SU-DHL-6 (cell line): ENCODE measurements around the gene SELENON.

Source experiments
- H2AFZ ChIP-seq: fragments of 200-600 bp; sonication (generic); 2 replicates; pipeline ENCODE4 v1.6.1; 2014; ENCODE audit warnings: low read depth, mild to moderate bottlenecking, moderate library complexity, mixed read lengths, antibody characterized with exemption, low read length; ENCODE audit not compliant: severe bottlenecking
- H3F3A ChIP-seq: fragments of 200-600 bp; shearing (Covaris generic); 2 replicates; pipeline ENCODE4 v1.6.0; 2016; ENCODE audit warnings: antibody characterized with exemption, mild to moderate bottlenecking; ENCODE audit not compliant: insufficient read depth
- H3K27ac ChIP-seq: fragments of 200-600 bp; sonication (generic); 2 replicates; pipeline ENCODE4 v1.5.1; 2016; ENCODE audit warnings: low read depth, mild to moderate bottlenecking, low read length, moderate library complexity, mixed read lengths
- H3K27me3 ChIP-seq: fragments of 200-600 bp; sonication (generic), shearing (Covaris generic); 2 replicates; pipeline ENCODE4 v1.6.0; 2014; ENCODE audit warnings: mild to moderate bottlenecking, low read length
- H3K36me3 ChIP-seq: fragments of 200-600 bp; sonication (generic); 2 replicates; pipeline ENCODE4 v1.6.1; 2014; ENCODE audit warnings: mild to moderate bottlenecking, low read length, mixed read lengths
- H3K4me2 ChIP-seq: fragments of 300-600, 200-600 bp; shearing (Covaris generic), sonication (generic); 2 replicates; pipeline ENCODE4 v1.6.0; 2014; ENCODE audit warnings: low read length, low read depth, mild to moderate bottlenecking; ENCODE audit not compliant: poor library complexity, severe bottlenecking
- H3K4me3 ChIP-seq: fragments of 200-600 bp; sonication (generic); 2 replicates; pipeline ENCODE4 v1.5.1; 2014; ENCODE audit warnings: antibody characterized with exemption, low read length, mild to moderate bottlenecking, mixed read lengths; ENCODE audit not compliant: insufficient read depth, poor library complexity, severe bottlenecking
- H3K79me2 ChIP-seq: fragments of 200-600 bp; sonication (generic); 2 replicates; pipeline ENCODE4 v1.6.1; 2014; ENCODE audit warnings: mild to moderate bottlenecking, low read length, moderate library complexity; ENCODE audit not compliant: insufficient read depth
- H3K9ac ChIP-seq: fragments of 200-600 bp; sonication (generic); 2 replicates; pipeline ENCODE4 v1.7.0; 2014; ENCODE audit warnings: mild to moderate bottlenecking, low read length
- H3K9me2 ChIP-seq: fragments of 200-600 bp; sonication (generic); replicated peaks from 2 replicates; pipeline ENCODE4 v1.6.1; 2014; ENCODE audit warnings: low read length; ENCODE audit not compliant: insufficient read depth
- H3K9me3 ChIP-seq: fragments of 200-600 bp; sonication (generic); 2 replicates; pipeline ENCODE4 v1.6.1; 2014; ENCODE audit warnings: low read length, mixed read lengths; ENCODE audit not compliant: insufficient read depth
- H4K20me1 ChIP-seq: fragments of 200-600 bp; sonication (generic); 2 replicates; pipeline ENCODE4 v1.6.1; 2014; ENCODE audit warnings: low read depth, mild to moderate bottlenecking, antibody characterized with exemption, low read length, moderate library complexity, mixed read lengths
- CTCF ChIP-seq: fragments of 200-600 bp; sonication (generic); IDR thresholded peaks from one replicate; pipeline ENCODE4 v1.5.1; 2017; ENCODE audit warnings: antibody characterized with exemption, mild to moderate bottlenecking, low read length, moderate library complexity; ENCODE audit not compliant: insufficient read depth, poor library complexity, severe bottlenecking
- EZH2phosphoT487 ChIP-seq: fragments of 200-600 bp; sonication (generic), shearing (Covaris generic); conservative IDR thresholded peaks from 2 replicates; pipeline ENCODE4 v1.6.1; 2018; ENCODE audit warnings: mild to moderate bottlenecking, antibody characterized with exemption, low read length, moderate library complexity, mixed read lengths

SELENON gene

GRCh38 chr1:25795211-25795610 lies 4.8 kb upstream of the SELENON start:
- Histone ChIP-seq H3K27me3 (no peaks in the 10 kb centered on the region), H3K4me3 (no peak overlapping the region), H3K79me2 (no peaks in the 10 kb centered on the region), H3K9me3 (no peaks in the 10 kb centered on the region), H4K20me1 (no peaks in the 10 kb centered on the region), H3K36me3 (no peaks in the 10 kb centered on the region), H2AFZ (no peak overlapping the region), H3K9ac (no peak overlapping the region), H3K27ac (no peak overlapping the region), H3F3A (no peaks in the 10 kb centered on the region), H3K4me2 (no peak overlapping the region), H3K9me2 (no peaks in the 10 kb centered on the region)
- TF ChIP-seq EZH2phosphoT487 = no peak
- TF ChIP-seq CTCF = no peak

GRCh38 chr1:25795946-25796810 lies 3.8 kb upstream of the SELENON start:
- H4K20me1 ChIP-seq = no peaks in the 10 kb centered on the region
- no peaks in the 10 kb centered on the region for H3K36me3 ChIP-seq
- TF ChIP-seq EZH2phosphoT487 (no peak), CTCF (no peak)
- H3K4me3 ChIP-seq = no peak overlapping the region
- H3K79me2 ChIP-seq = no peaks in the 10 kb centered on the region
- H3K27ac ChIP-seq = no peak overlapping the region
- H3K27me3 ChIP-seq = no peaks in the 10 kb centered on the region
- H3K9ac ChIP-seq = no peak overlapping the region
- H2AFZ ChIP-seq = no peak overlapping the region
- no peaks in the 10 kb centered on the region for H3K9me3 ChIP-seq
- H3F3A ChIP-seq = no peaks in the 10 kb centered on the region
- no peaks in the 10 kb centered on the region for H3K9me2 ChIP-seq
- no peak overlapping the region for H3K4me2 ChIP-seq

- peak; percentile 76 for TF ChIP-seq CTCF
- no peak for TF ChIP-seq EZH2phosphoT487
- H3K9me3 ChIP-seq = no peaks in the 10 kb centered on the region
- H3K27ac ChIP-seq = no peak overlapping the region
- no peaks in the 10 kb centered on the region for H3F3A ChIP-seq
- no peak overlapping the region for H3K9ac ChIP-seq
- no peak overlapping the region for H3K4me3 ChIP-seq
- no peaks in the 10 kb centered on the region for H3K9me2 ChIP-seq
- no peak overlapping the region for H2AFZ ChIP-seq
- H3K4me2 ChIP-seq = no peak overlapping the region
- H3K79me2 ChIP-seq = no peaks in the 10 kb centered on the region
- H4K20me1 ChIP-seq = no peaks in the 10 kb centered on the region
- no peaks in the 10 kb centered on the region for H3K36me3 ChIP-seq
- H3K27me3 ChIP-seq = no peaks in the 10 kb centered on the region
These were observed 3.1 kb upstream of the SELENON start for GRCh38 chr1:25796811-25797458.
